ENCODE measurements around the gene CKB. TPM values are rescaled to one million over a fixed set of nuclear protein-coding genes. Genes with fewer than 3 reads are reported as not detected.

The CKB gene
- total and polyA plus RNA-seq, 9 of the 15 experiments (the other 6 are each of a cell fraction or from before 2014, with no cell fraction given), result 23.9 to 692 (median 132) TPM

DNA sequence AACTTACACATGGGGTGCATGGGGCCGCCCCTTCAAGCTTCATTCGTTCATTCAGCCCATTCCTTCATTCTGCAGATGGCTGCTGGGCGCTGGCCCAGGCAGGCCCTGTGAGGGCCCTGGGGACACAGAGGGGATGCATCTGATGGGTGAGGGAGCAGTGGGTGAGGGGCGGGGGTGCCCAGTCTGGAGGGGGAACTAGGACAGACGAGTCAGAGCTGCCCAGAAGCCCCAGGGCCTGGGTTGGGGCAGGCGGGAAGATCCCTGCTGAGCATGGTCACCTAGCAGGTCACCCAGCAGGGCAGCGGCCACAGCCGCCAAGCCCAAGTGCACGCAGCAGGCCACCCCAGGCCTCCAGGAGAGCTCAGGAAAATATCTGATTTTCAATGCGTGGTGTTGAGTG, 20.5 kb upstream of the CKB start:
- no peak overlapping the region for H3K4me2 ChIP-seq (ENCODE audit: insufficient read depth, low read length)
- 68% methylated on average over 8 of the region's 10 CpGs for WGBS (ENCODE audit: insufficient coverage, low coverage, missing lambda C conversion rate)
- CTCF ChIA-PET (ENCODE audit: low intra/inter-chr PET ratio), result no interaction called here

More for the DNA sequence above, 20.5 kb upstream of the CKB start:
- H3K36me3 ChIP-seq (ENCODE audit: control insufficient read depth, insufficient read depth, low read length), result no peaks in the 10 kb centered on the region
- no TSS peak for BruUV-seq (replicated peaks)
- H3K27me3 ChIP-seq (ENCODE audit: control insufficient read depth in 2 of 2, insufficient read depth in 2 of 2, low read length in 2 of 2), result no peaks in the 10 kb centered on the region
- no peak overlapping the region for H3K27ac ChIP-seq (ENCODE audit: extremely low read depth, low read depth, low read length)
- H2AFZ ChIP-seq (ENCODE audit: low read depth, low read length), result no peak overlapping the region
- intact Hi-C loops (cut with micrococcal nuclease) (loop anchor here (10.0 kb wide), 1 partner anchor 468 kb away; no protein-coding TSS in a partner anchor), in situ Hi-C loops (cut with MboI) (no loop called here)
- TF ChIP-seq PURB (CRISPR knock-in tag; IDR thresholded peaks at IDR 0.05; ENCODE audit: low read depth), result no peak
- TF ChIP-seq, protein P1, sequence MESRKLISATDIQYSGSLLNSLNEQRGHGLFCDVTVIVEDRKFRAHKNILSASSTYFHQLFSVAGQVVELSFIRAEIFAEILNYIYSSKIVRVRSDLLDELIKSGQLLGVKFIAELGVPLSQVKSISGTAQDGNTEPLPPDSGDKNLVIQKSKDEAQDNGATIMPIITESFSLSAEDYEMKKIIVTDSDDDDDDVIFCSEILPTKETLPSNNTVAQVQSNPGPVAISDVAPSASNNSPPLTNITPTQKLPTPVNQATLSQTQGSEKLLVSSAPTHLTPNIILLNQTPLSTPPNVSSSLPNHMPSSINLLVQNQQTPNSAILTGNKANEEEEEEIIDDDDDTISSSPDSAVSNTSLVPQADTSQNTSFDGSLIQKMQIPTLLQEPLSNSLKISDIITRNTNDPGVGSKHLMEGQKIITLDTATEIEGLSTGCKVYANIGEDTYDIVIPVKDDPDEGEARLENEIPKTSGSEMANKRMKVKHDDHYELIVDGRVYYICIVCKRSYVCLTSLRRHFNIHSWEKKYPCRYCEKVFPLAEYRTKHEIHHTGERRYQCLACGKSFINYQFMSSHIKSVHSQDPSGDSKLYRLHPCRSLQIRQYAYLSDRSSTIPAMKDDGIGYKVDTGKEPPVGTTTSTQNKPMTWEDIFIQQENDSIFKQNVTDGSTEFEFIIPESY (CRISPR knock-in tag; IDR thresholded peaks at IDR 0.05), result peak; percentile 81
- H4K20me1 ChIP-seq (replicated peaks; ENCODE audit: control insufficient read depth, insufficient read depth, low read length), result peaks cover 7% of the 10 kb centered on the region; the same call in 1 of the 2 replicates
- no peaks in the 10 kb centered on the region for H3K9me3 ChIP-seq (replicated peaks; ENCODE audit: control insufficient read depth, insufficient read depth, low read depth, low read length)
- peaks cover 0 to 89% of the 10 kb centered on the region in 2 experiments; a peak in 2 of 5 replicates for H3K4me1 ChIP-seq (replicated peaks in 1 of 2; ENCODE audit: control insufficient read depth in 2 of 2, insufficient read depth in 2 of 2, low read length in 2 of 2)
- POLR2A ChIA-PET, result interaction anchor here (0.8 to 1.6 kb wide), 5 partner anchors 13 to 335 kb away, joined by 3 to 7 read pairs (median 3); partner anchors contain the start of genes CKB and TRMT61A
- no peak overlapping the region; a peak in 1 of 4 replicates for H3K9ac ChIP-seq (ENCODE audit: insufficient read depth in 1 of 2, low read depth in 2 of 2, low read length in 2 of 2)
- DNase-seq (ENCODE audit: extremely low read depth in 1 of 4, low spot score in 3 of 4), result no peak
- H3K9me1 ChIP-seq (ENCODE audit: control insufficient read depth, insufficient read depth, low read length), result no peaks in the 10 kb centered on the region
- ATAC-seq, result no peak
- no peak for FAIRE-seq
- no peak overlapping the region for H3K4me3 ChIP-seq
- H3K79me2 ChIP-seq (ENCODE audit: control insufficient read depth, insufficient read depth, low read length), result no peaks in the 10 kb centered on the region
